OCI-LY3 (cell line): ENCODE results near the gene PGA4.
"Not testable (repeated sequence)": the region's sequence is repeated elsewhere in the genome, so short reads cannot be mapped to it uniquely, and the experiment has no call there.

ENCODE experiments used
- H2AFZ ChIP-seq: fragments of 200-600, 300-600 bp; shearing (Covaris generic); 2 replicates; pipeline ENCODE4 v1.6.0; 2014; ENCODE audit warnings: antibody characterized with exemption, low read depth, low read length
- H3K27ac ChIP-seq: fragments of 200-600, 300-600 bp; sonication (generic); 2 replicates; pipeline ENCODE4 v1.5.1; 2014; ENCODE audit warnings: mild to moderate bottlenecking, low read length, moderate library complexity, mixed read lengths
- H3K27me3 ChIP-seq: fragments of 200-600, 300-600 bp; sonication (generic); 2 replicates; pipeline ENCODE4 v1.6.1; 2014; ENCODE audit warnings: low read depth, low read length, mixed read lengths
- H3K36me3 ChIP-seq: fragments of 200-600, 300-600 bp; sonication (generic); replicated peaks from 2 replicates; pipeline ENCODE3; 2014; ENCODE audit warnings: low read depth, low read length, mixed read lengths
- H3K4me1 ChIP-seq: fragments of 300-600, 200-600 bp; sonication (generic); 2 replicates; pipeline ENCODE4 v1.6.1; 2014; ENCODE audit warnings: low read length, mixed read lengths
- H3K4me2 ChIP-seq: fragments of 200-600, 300-600 bp; sonication (generic); 2 replicates; pipeline ENCODE4 v1.6.1; 2014; ENCODE audit warnings: low read length, mixed read lengths
- H3K4me3 ChIP-seq: fragments of 300-600, 200-600 bp; sonication (generic); 2 replicates; pipeline ENCODE4 v1.5.1; 2014; ENCODE audit warnings: antibody characterized with exemption, mild to moderate bottlenecking, low read length, moderate library complexity
- H3K79me2 ChIP-seq: fragments of 300-600, 200-600 bp; shearing (Covaris generic); 2 replicates; pipeline ENCODE4 v1.6.1; 2014; ENCODE audit warnings: mild to moderate bottlenecking, low read length, mixed read lengths
- H3K9ac ChIP-seq: fragments of 300-600, 200-600 bp; shearing (Covaris generic); 2 replicates; pipeline ENCODE4 v1.6.0; 2014; ENCODE audit warnings: mild to moderate bottlenecking, low read length, moderate library complexity
- H3K9me3 ChIP-seq: fragments of 200-600, 300-600 bp; shearing (Covaris generic); 2 replicates; pipeline ENCODE4 v1.6.1; 2014; ENCODE audit warnings: low read length, mixed read lengths; ENCODE audit not compliant: insufficient read depth
- H4K20me1 ChIP-seq: fragments of 200-600, 300-600 bp; sonication (generic); 2 replicates; pipeline ENCODE4 v1.6.1; 2016; ENCODE audit warnings: low read length, mixed read lengths; ENCODE audit not compliant: insufficient read depth
- EZH2phosphoT487 ChIP-seq: fragments of 200-600 bp; shearing (Covaris generic); IDR thresholded peaks from 2 replicates; pipeline ENCODE4 v1.6.1; 2018; ENCODE audit warnings: antibody characterized with exemption, mixed run types, low read depth
- TF ChIP-seq, protein P1 (sequence below): fragments of 200-600, 300-600 bp; sonication (generic); IDR thresholded peaks from 2 replicates; pipeline ENCODE4 v1.5.1; 2014; ENCODE audit warnings: antibody characterized with exemption, low read length, low read depth

The PGA4 gene

GRCh38 chr11:61252332-61252731 is 30.2 kb downstream of the PGA4 start:
- not testable (repeated sequence) for H3K79me2 ChIP-seq, H3K4me3 ChIP-seq, H3K27ac ChIP-seq, H3K27me3 ChIP-seq, H2AFZ ChIP-seq, H3K4me2 ChIP-seq, H3K4me1 ChIP-seq, H3K36me3 ChIP-seq, H3K9me3 ChIP-seq, H4K20me1 ChIP-seq, H3K9ac ChIP-seq

DNA sequence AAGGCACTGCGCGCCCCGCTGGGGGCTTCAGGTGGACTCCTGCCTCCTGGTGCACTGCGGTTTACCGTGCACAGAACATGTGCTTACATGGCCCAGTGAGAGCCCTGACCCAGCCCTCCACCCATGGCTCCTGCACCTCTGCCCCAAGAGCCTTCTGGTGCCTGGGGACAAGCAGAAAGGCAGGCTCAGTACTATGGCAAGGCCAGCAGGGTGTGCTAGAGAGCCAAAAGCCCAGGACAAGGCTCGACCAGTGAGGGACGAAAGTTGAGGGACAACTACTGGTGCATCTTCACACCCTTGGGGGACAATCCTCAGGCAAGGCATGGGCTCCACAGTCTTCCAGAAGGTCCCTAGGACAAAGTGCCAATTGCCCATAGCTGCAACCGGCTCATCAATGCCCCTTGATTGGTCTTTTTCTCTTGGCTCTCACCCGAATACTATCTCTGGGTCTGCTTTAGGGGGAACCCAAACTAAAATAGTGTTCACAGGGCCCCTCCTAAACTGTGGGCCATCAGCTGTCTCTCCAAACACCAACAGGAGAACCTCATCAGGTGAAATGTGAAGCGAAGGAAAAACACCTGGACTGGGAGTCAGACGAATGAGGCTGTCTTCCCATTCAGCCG is 32.4 kb downstream of the PGA4 start:
- TF ChIP-seq EZH2phosphoT487, result no peak
- TF ChIP-seq, protein P1, sequence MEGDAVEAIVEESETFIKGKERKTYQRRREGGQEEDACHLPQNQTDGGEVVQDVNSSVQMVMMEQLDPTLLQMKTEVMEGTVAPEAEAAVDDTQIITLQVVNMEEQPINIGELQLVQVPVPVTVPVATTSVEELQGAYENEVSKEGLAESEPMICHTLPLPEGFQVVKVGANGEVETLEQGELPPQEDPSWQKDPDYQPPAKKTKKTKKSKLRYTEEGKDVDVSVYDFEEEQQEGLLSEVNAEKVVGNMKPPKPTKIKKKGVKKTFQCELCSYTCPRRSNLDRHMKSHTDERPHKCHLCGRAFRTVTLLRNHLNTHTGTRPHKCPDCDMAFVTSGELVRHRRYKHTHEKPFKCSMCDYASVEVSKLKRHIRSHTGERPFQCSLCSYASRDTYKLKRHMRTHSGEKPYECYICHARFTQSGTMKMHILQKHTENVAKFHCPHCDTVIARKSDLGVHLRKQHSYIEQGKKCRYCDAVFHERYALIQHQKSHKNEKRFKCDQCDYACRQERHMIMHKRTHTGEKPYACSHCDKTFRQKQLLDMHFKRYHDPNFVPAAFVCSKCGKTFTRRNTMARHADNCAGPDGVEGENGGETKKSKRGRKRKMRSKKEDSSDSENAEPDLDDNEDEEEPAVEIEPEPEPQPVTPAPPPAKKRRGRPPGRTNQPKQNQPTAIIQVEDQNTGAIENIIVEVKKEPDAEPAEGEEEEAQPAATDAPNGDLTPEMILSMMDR, result peak; percentile 79
- no peaks in the 10 kb centered on the region for H3K36me3 ChIP-seq
- H3K79me2 ChIP-seq, result no peaks in the 10 kb centered on the region
- H3K27ac ChIP-seq, result no peak overlapping the region
- H3K27me3 ChIP-seq, result no peaks in the 10 kb centered on the region
- H3K9ac ChIP-seq, result no peak overlapping the region
- H3K4me1 ChIP-seq, result peaks cover 6% of the 10 kb centered on the region; the same call in 1 of the 2 replicates
- H2AFZ ChIP-seq, result 0 out of 2 replicates have a peak overlapping the region, but pooled peaks have one; percentile 40
- no peaks in the 10 kb centered on the region for H4K20me1 ChIP-seq
- no peak overlapping the region for H3K4me3 ChIP-seq
- peak overlapping the region; percentile 17; the same call in 1 of the 2 replicates for H3K4me2 ChIP-seq
- no peaks in the 10 kb centered on the region for H3K9me3 ChIP-seq

DNA sequence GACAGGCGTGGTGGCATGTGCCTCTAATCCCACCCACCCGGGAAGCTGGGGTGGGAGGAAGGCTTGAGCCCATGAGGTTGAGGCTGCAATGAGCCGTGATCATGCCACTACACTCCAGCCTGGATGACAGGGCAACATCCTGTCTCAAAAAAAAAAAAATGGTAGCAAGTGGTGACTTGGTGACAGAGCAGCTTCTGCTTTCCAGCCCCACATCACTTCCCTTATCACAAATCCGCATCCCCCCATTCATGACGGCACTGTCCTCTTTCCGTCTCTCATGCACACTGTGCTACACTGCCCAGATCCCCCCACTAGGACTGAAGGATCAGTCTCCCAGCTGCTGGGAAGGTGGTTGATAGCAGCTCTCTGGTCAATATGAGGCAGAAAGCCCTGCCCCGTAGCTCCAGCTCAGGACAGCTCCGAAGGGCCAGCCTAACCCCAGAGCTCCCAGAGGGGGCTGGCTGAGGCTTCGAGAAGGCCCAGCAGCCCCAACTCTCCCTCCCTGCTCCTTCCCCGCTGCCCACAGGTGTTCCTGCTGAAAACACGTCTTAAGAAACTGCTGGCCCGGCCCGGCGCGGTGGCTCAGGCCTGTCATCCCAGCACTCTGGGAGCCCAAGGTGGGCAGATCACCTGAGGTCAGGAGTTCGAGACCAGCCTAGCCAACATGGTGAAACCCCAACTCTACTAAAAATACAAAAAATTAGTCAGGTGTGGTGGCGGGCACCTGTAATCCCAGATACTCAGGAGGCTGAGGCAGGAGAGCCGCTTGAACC is 34.7 kb downstream of the PGA4 start:
- H4K20me1 ChIP-seq, result no peaks in the 10 kb centered on the region
- no peak overlapping the region for H2AFZ ChIP-seq
- no peaks in the 10 kb centered on the region for H3K79me2 ChIP-seq
- H3K9me3 ChIP-seq, result no peaks in the 10 kb centered on the region
- H3K27ac ChIP-seq, result no peak overlapping the region
- no peak overlapping the region for H3K9ac ChIP-seq
- H3K4me2 ChIP-seq, result no peak overlapping the region
- H3K4me1 ChIP-seq, result peaks cover 6% of the 10 kb centered on the region; the same call in 1 of the 2 replicates
- no peaks in the 10 kb centered on the region for H3K27me3 ChIP-seq
- H3K4me3 ChIP-seq, result no peak overlapping the region
- H3K36me3 ChIP-seq, result no peaks in the 10 kb centered on the region
- TF ChIP-seq, protein P1, result no peak
- TF ChIP-seq EZH2phosphoT487, result no peak

GRCh38 chr11:61258546-61258945 is 36.4 kb downstream of the PGA4 start:
- TF ChIP-seq, protein P1, result no peak
- TF ChIP-seq EZH2phosphoT487, result no peak
- Histone ChIP-seq H3K9ac (no peak overlapping the region), H3K4me1 (no peaks in the 10 kb centered on the region), H3K27me3 (no peaks in the 10 kb centered on the region), H4K20me1 (no peaks in the 10 kb centered on the region), H3K4me2 (no peak overlapping the region), H3K27ac (no peak overlapping the region), H3K79me2 (no peaks in the 10 kb centered on the region), H3K4me3 (no peak overlapping the region), H2AFZ (no peak overlapping the region), H3K9me3 (no peaks in the 10 kb centered on the region), H3K36me3 (no peaks in the 10 kb centered on the region)
